GM23338 (cell line): ENCODE results near the gene TOP1.
"Not testable (repeated sequence)": the region's sequence is repeated elsewhere in the genome, so short reads cannot be mapped to it uniquely, and the experiment has no call there.

Experiments used
- EZH2phosphoT487 ChIP-seq: fragments of 200-600 bp; sonication (generic); IDR thresholded peaks from one replicate; pipeline ENCODE4 v1.8.1; 2018; ENCODE audit warnings: antibody characterized with exemption; ENCODE audit not compliant: unreplicated experiment
- POLR2AphosphoS5 ChIP-seq: IDR thresholded peaks from 2 replicates; pipeline ENCODE4 v1.6.1; 2016; ENCODE audit warnings: antibody characterized with exemption, low read depth
- TF ChIP-seq, protein P1 (sequence below), 2 experiments: fragments of 200-600 bp in 1 of 2; sonication (generic) in 1 of 2; conservative IDR thresholded peaks; 2 replicates each; pipeline versions ENCODE4 v1.5.1 to v1.6.1; 2016 to 2017; ENCODE audit warnings: antibody characterized with exemption in 2 of 2, low read depth in 2 of 2, mild to moderate bottlenecking in 2 of 2, moderate library complexity in 1 of 2
- TF ChIP-seq, protein P2 (sequence below): IDR thresholded peaks from one replicate; pipeline ENCODE4 v1.6.1; 2018; ENCODE audit warnings: antibody characterized with exemption; ENCODE audit not compliant: unreplicated experiment

DNA sequence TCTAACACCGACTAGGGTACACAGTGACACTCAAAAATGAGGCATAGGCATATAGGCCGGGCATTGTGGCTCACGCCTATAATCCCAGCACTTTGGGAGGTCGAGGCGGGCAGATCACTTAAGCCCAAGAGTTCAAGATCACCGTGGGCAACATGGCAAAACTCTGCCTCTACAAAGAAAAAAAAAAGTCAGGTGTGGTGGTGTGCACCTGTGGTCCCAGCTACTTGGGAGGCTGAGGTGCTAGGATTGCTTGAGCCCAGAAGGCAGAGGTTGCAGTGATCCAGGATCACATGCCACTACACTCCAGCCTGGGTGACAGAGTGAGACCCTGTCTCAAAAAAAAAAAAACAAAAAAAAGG, 24.7 kb upstream of the TOP1 start:
- not testable (repeated sequence) for TF ChIP-seq EZH2phosphoT487, POLR2AphosphoS5
- TF ChIP-seq, protein P1, sequence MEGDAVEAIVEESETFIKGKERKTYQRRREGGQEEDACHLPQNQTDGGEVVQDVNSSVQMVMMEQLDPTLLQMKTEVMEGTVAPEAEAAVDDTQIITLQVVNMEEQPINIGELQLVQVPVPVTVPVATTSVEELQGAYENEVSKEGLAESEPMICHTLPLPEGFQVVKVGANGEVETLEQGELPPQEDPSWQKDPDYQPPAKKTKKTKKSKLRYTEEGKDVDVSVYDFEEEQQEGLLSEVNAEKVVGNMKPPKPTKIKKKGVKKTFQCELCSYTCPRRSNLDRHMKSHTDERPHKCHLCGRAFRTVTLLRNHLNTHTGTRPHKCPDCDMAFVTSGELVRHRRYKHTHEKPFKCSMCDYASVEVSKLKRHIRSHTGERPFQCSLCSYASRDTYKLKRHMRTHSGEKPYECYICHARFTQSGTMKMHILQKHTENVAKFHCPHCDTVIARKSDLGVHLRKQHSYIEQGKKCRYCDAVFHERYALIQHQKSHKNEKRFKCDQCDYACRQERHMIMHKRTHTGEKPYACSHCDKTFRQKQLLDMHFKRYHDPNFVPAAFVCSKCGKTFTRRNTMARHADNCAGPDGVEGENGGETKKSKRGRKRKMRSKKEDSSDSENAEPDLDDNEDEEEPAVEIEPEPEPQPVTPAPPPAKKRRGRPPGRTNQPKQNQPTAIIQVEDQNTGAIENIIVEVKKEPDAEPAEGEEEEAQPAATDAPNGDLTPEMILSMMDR (conservative IDR thresholded peaks at IDR 0.05; ENCODE audit: low read depth in 2 of 2): not testable (repeated sequence)
- TF ChIP-seq, protein P2, sequence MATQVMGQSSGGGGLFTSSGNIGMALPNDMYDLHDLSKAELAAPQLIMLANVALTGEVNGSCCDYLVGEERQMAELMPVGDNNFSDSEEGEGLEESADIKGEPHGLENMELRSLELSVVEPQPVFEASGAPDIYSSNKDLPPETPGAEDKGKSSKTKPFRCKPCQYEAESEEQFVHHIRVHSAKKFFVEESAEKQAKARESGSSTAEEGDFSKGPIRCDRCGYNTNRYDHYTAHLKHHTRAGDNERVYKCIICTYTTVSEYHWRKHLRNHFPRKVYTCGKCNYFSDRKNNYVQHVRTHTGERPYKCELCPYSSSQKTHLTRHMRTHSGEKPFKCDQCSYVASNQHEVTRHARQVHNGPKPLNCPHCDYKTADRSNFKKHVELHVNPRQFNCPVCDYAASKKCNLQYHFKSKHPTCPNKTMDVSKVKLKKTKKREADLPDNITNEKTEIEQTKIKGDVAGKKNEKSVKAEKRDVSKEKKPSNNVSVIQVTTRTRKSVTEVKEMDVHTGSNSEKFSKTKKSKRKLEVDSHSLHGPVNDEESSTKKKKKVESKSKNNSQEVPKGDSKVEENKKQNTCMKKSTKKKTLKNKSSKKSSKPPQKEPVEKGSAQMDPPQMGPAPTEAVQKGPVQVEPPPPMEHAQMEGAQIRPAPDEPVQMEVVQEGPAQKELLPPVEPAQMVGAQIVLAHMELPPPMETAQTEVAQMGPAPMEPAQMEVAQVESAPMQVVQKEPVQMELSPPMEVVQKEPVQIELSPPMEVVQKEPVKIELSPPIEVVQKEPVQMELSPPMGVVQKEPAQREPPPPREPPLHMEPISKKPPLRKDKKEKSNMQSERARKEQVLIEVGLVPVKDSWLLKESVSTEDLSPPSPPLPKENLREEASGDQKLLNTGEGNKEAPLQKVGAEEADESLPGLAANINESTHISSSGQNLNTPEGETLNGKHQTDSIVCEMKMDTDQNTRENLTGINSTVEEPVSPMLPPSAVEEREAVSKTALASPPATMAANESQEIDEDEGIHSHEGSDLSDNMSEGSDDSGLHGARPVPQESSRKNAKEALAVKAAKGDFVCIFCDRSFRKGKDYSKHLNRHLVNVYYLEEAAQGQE: not testable (repeated sequence)
